GM19328 (cell line): ENCODE measurements around the gene SMNDC1.
"Not testable (repeated sequence)": the region's sequence is repeated elsewhere in the genome, so short reads cannot be mapped to it uniquely, and the experiment has no call there.

Experiments
- ATAC-seq: cut with Tn5 transposase; IDR thresholded peaks from one replicate; pipeline ENCODE4 v1.9.1; 2021; ENCODE audit warnings: mild to moderate bottlenecking, moderate library complexity; ENCODE audit not compliant: unreplicated experiment

Gene SMNDC1

GRCh38 chr10:110304780-110305421, at the start of gene SMNDC1:
Gene SMNDC1 (minus strand): TSS chr10:110304920. CDS start chr10:110303587, 1,333 bp downstream.
- ATAC-seq, result peak; percentile 89

- no peak for ATAC-seq
Observed at GRCh38 chr10:110354322-110354766, 49.6 kb upstream of the SMNDC1 start.

GRCh38 chr10:110353244-110354119, 48.8 kb upstream of the SMNDC1 start:
- ATAC-seq, result no peak

- ATAC-seq, result no peak
Observed at GRCh38 chr10:110352930-110353243, 48.2 kb upstream of the SMNDC1 start.

GRCh38 chr10:110350812-110351211, 46.1 kb upstream of the SMNDC1 start:
- no peak for ATAC-seq

- no peak for ATAC-seq
Observed at GRCh38 chr10:110349831-110350230, 45.1 kb upstream of the SMNDC1 start.

GRCh38 chr10:110349386-110349785, 44.7 kb upstream of the SMNDC1 start:
- ATAC-seq, result no peak

GRCh38 chr10:110348336-110348735, 43.6 kb upstream of the SMNDC1 start:
- ATAC-seq, result no peak

- no peak for ATAC-seq
Observed at GRCh38 chr10:110346914-110347313, 42.2 kb upstream of the SMNDC1 start.

GRCh38 chr10:110345286-110345685, 40.6 kb upstream of the SMNDC1 start:
- ATAC-seq, result no peak

- no peak for ATAC-seq
Observed at GRCh38 chr10:110344622-110345021, 39.9 kb upstream of the SMNDC1 start.

GRCh38 chr10:110343947-110344346, 39.2 kb upstream of the SMNDC1 start:
- no peak for ATAC-seq

- no peak for ATAC-seq
Observed at GRCh38 chr10:110340816-110341215, 36.1 kb upstream of the SMNDC1 start.

- ATAC-seq, result no peak
Observed at GRCh38 chr10:110340122-110340521, 35.4 kb upstream of the SMNDC1 start.

- ATAC-seq, result no peak
Observed at GRCh38 chr10:110337906-110338305, 33.2 kb upstream of the SMNDC1 start.

GRCh38 chr10:110337401-110337800, 32.7 kb upstream of the SMNDC1 start:
- no peak for ATAC-seq

GRCh38 chr10:110336111-110336721, 31.5 kb upstream of the SMNDC1 start:
- ATAC-seq, result no peak

- no peak for ATAC-seq
Observed at GRCh38 chr10:110335314-110336064, 30.8 kb upstream of the SMNDC1 start.

GRCh38 chr10:110334061-110334656, 29.4 kb upstream of the SMNDC1 start:
- ATAC-seq, result no peak

GRCh38 chr10:110331226-110331795, 26.6 kb upstream of the SMNDC1 start:
- not testable (repeated sequence) for ATAC-seq
